Ishikawa (cell line): Measurements from ENCODE around the gene CD79B.

Experiments
- CEBPB ChIP-seq: IDR thresholded peaks from 2 replicates; pipeline ENCODE4 v1.6.1; 2012
- CREB1 ChIP-seq: IDR thresholded peaks from 2 replicates; pipeline ENCODE4 v1.6.1; 2012; ENCODE audit warnings: low read depth
- EGR1 ChIP-seq: IDR thresholded peaks from 2 replicates; pipeline ENCODE4 v1.6.1; 2012
- EP300 ChIP-seq: IDR thresholded peaks from 2 replicates; pipeline ENCODE4 v1.6.1; 2012; ENCODE audit warnings: borderline replicate concordance
- FOXM1 ChIP-seq: IDR thresholded peaks from 2 replicates; pipeline ENCODE4 v1.6.1; 2012; ENCODE audit warnings: low read depth, borderline replicate concordance
- MAX ChIP-seq: IDR thresholded peaks from 2 replicates; pipeline ENCODE4 v1.6.1; 2012
- NFIC ChIP-seq: IDR thresholded peaks from 2 replicates; pipeline ENCODE4 v1.6.1; 2012
- RAD21 ChIP-seq: IDR thresholded peaks from 2 replicates; pipeline ENCODE4 v1.6.1; 2012; ENCODE audit warnings: low read depth
- TAF1 ChIP-seq: IDR thresholded peaks from 2 replicates; pipeline ENCODE4 v1.6.1; 2012; ENCODE audit warnings: low read depth, mild to moderate bottlenecking
- TCF12 ChIP-seq: IDR thresholded peaks from 2 replicates; pipeline ENCODE4 v1.6.1; 2012; ENCODE audit warnings: low read depth
- TEAD4 ChIP-seq: IDR thresholded peaks from 2 replicates; pipeline ENCODE4 v1.6.1; 2012
- USF1 ChIP-seq: IDR thresholded peaks from 2 replicates; pipeline ENCODE4 v1.6.1; 2012
- YY1 ChIP-seq: IDR thresholded peaks from 2 replicates; pipeline ENCODE4 v1.6.1; 2012; ENCODE audit warnings: low read depth
- ZBTB7A ChIP-seq: IDR thresholded peaks from 2 replicates; pipeline ENCODE4 v1.6.1; 2012; ENCODE audit warnings: low read depth
- TF ChIP-seq, protein P1 (sequence below): IDR thresholded peaks from 2 replicates; pipeline ENCODE4 v1.6.1; 2012; ENCODE audit warnings: low read depth, mild to moderate bottlenecking

CD79B gene

DNA sequence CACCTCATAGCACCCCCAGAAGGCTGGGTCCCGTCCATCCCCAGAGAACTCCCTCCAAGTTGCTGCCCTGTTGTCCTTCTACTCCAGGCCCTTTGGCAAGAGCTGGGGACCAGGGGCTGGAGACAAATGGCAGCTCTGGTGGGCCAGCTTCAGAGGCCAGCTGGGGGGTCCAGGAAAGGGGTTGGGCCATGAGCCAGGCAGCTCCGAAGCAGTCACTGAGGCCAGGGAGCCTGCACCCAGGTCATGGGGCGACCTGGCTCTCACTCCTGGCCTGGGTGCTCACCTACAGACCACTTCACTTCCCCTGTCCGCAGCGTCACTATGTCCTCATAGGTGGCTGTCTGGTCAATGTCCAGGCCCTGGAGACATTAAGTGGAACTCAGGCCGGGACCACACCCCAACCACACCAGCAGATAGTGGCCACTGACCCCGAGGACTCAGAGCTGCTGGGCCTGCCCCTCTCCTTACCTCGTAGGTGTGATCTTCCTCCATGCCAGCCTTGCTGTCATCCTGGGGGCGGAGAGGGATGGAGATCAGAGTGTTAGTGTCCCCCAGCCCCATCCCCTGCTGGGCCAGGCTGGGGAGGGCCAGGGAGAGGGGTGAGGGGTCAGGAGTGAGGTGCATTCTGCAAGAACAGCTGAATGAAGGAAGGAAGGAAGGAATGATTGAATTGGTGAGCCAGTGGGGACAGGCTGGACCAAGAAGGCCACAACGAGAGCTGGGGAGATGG, 3.0 kb downstream of the CD79B start:
- TF ChIP-seq YY1 (no peak), TEAD4 (no peak), ZBTB7A (no peak), EGR1 (no peak), USF1 (no peak), FOXM1 (no peak), NFIC (no peak), TAF1 (no peak), TCF12 (no peak), RAD21 (no peak), CEBPB (no peak), CREB1 (no peak), EP300 (no peak), MAX (no peak)
- TF ChIP-seq, protein P1, sequence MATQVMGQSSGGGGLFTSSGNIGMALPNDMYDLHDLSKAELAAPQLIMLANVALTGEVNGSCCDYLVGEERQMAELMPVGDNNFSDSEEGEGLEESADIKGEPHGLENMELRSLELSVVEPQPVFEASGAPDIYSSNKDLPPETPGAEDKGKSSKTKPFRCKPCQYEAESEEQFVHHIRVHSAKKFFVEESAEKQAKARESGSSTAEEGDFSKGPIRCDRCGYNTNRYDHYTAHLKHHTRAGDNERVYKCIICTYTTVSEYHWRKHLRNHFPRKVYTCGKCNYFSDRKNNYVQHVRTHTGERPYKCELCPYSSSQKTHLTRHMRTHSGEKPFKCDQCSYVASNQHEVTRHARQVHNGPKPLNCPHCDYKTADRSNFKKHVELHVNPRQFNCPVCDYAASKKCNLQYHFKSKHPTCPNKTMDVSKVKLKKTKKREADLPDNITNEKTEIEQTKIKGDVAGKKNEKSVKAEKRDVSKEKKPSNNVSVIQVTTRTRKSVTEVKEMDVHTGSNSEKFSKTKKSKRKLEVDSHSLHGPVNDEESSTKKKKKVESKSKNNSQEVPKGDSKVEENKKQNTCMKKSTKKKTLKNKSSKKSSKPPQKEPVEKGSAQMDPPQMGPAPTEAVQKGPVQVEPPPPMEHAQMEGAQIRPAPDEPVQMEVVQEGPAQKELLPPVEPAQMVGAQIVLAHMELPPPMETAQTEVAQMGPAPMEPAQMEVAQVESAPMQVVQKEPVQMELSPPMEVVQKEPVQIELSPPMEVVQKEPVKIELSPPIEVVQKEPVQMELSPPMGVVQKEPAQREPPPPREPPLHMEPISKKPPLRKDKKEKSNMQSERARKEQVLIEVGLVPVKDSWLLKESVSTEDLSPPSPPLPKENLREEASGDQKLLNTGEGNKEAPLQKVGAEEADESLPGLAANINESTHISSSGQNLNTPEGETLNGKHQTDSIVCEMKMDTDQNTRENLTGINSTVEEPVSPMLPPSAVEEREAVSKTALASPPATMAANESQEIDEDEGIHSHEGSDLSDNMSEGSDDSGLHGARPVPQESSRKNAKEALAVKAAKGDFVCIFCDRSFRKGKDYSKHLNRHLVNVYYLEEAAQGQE, result no peak

GRCh38 chr17:63928172-63928666, 3.9 kb downstream of the CD79B start:
- TF ChIP-seq EP300, result no peak

- no peak for TF ChIP-seq TEAD4
- 0 out of 2 replicates have a peak, but pooled peaks have one; percentile 22 for TF ChIP-seq MAX
Observed at GRCh38 chr17:63927464-63928171, 4.5 kb downstream of the CD79B start.

- TF ChIP-seq YY1 (no peak), NFIC (no peak), TAF1 (no peak), ZBTB7A (no peak), CEBPB (no peak), TCF12 (no peak), MAX (no peak), EP300 (no peak), TEAD4 (no peak), FOXM1 (no peak), CREB1 (no peak)
- TF ChIP-seq, protein P1, result no peak
Observed at GRCh38 chr17:63926164-63926563, 6.0 kb downstream of the CD79B start.

DNA sequence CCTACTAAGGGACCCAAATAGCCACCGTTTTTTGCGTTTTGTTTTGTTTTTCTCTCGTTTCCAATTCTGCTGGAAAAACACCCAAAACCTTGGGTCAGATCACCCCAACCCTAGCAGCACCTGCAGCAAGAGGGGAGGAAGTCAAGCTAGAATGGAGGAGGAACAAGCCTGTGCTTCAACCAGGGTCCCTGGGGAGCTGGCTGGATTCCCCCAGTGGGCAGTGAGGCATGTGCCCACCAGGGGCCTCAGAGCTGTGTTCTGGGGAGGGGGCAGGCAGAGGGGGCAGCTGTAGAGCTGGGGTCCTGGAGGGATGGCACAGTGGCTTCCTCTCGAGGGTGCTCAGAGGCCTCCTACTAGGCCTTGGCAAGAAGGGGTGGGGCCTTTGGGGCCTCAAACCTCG, 6.5 kb downstream of the CD79B start:
- TF ChIP-seq ZBTB7A (no peak), USF1 (no peak), EP300 (no peak), RAD21 (no peak), TCF12 (no peak), FOXM1 (no peak), NFIC (no peak), YY1 (no peak), MAX (no peak), EGR1 (no peak), CREB1 (no peak), CEBPB (no peak)
- TF ChIP-seq, protein P1, result no peak
